GM21717 (cell line): ENCODE results near the gene WFDC12.

Experiments
- ATAC-seq: cut with Tn5 transposase; IDR thresholded peaks from one replicate; pipeline ENCODE4 v1.9.1; 2021; ENCODE audit warnings: mild to moderate bottlenecking, moderate library complexity; ENCODE audit not compliant: unreplicated experiment

Gene WFDC12

GRCh38 chr20:45094201-45094600, 30.1 kb downstream of the WFDC12 start:
- ATAC-seq = no peak

- ATAC-seq = no peak
Observed at GRCh38 chr20:45092898-45093297, 31.4 kb downstream of the WFDC12 start.

GRCh38 chr20:45091366-45091765, 32.9 kb downstream of the WFDC12 start:
- ATAC-seq = no peak

- no peak for ATAC-seq
Observed at GRCh38 chr20:45090481-45090880, 33.8 kb downstream of the WFDC12 start.

- no peak for ATAC-seq
Observed at GRCh38 chr20:45088247-45088646, 36.0 kb downstream of the WFDC12 start.

GRCh38 chr20:45087814-45088213, 36.5 kb downstream of the WFDC12 start:
- no peak for ATAC-seq

- no peak for ATAC-seq
Observed at GRCh38 chr20:45087097-45087790, 37.0 kb downstream of the WFDC12 start.

- ATAC-seq = no peak
Observed at GRCh38 chr20:45085867-45086266, 38.4 kb downstream of the WFDC12 start.

- no peak for ATAC-seq
Observed at GRCh38 chr20:45085289-45085688, 39.0 kb downstream of the WFDC12 start.

- ATAC-seq = no peak
Observed at GRCh38 chr20:45083127-45083526, 41.1 kb downstream of the WFDC12 start.

- ATAC-seq = no peak
Observed at GRCh38 chr20:45082468-45082867, 41.8 kb downstream of the WFDC12 start.

- no peak for ATAC-seq
Observed at GRCh38 chr20:45080867-45081624, 43.2 kb downstream of the WFDC12 start.

- ATAC-seq = no peak
Observed at GRCh38 chr20:45077559-45077958, 46.7 kb downstream of the WFDC12 start.
